Measurements from ENCODE around the gene CDC14A. TPM values are rescaled to one million over a fixed set of nuclear protein-coding genes. Genes with fewer than 3 reads are reported as not detected.

Gene CDC14A
- total and polyA plus RNA-seq, 2 of the 8 experiments (the other 6 are each of a cell fraction or from before 2014, with no cell fraction given), result 3.2 to 8.9 TPM

DNA sequence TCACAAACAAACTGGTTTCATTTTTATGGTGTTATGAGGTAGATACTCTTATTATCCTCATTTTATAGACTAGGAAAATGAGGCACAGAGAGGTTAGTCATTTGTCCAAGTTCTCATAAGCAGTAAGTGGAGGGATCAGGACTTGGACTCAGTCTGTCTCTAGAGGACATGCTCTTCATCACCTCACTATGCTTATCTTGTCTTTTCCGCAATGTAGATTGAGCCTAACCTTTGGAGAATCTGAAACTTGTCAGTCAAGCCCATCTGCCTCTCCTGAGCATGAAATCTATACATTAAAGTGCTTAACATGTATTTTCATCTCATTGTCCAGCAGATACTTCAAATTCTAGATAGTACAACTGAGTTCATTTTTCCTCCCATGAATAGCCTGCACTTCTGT, 11.8 kb upstream of the CDC14A start:
- no peaks in the 10 kb centered on the region for H3K79me2 ChIP-seq (ENCODE audit: control insufficient read depth in 1 of 2, insufficient read depth in 2 of 2, low read length in 2 of 2)
- 88% methylated on average over 1 of the region's 1 CpG; no CpG with 5 or more reads in 1 of the 2 experiments for whole genome bisulfite sequencing, 2 experiments (ENCODE audit: extremely low coverage in 1 of 2, insufficient coverage in 1 of 2, insufficient read length in 1 of 2, insufficient replicate concordance in 2 of 2, low coverage in 1 of 2, low lambda C conversion rate in 2 of 2, missing lambda C conversion rate in 1 of 2)
- no peaks in the 10 kb centered on the region for H3K9me3 ChIP-seq (ENCODE audit: insufficient read depth in 2 of 2, low read depth in 1 of 2, low read length in 1 of 2)
- ChIA-PET POLR2A (ENCODE audit: partially characterized antibody) (no interaction called here), CTCF (ENCODE audit: partially characterized antibody) (no interaction called here)
- H3K4ac ChIP-seq (replicated peaks; ENCODE audit: insufficient read length, low read depth, low read length), result no peak overlapping the region
- no peak overlapping the region for H3K27ac ChIP-seq (ENCODE audit: low read depth, low read length)
- no peak overlapping the region for H3K23ac ChIP-seq (ENCODE audit: insufficient read length)
- no peak overlapping the region for H3K9ac ChIP-seq (replicated peaks in 1 of 4; ENCODE audit: extremely low read depth in 1 of 4, low read depth in 3 of 4, low read length in 3 of 4)
- H3K36me3 ChIP-seq (ENCODE audit: control insufficient read depth in 2 of 4, insufficient read depth in 4 of 4, low read length in 3 of 4), result no peaks in the 10 kb centered on the region; a peak in 1 of 8 replicates
- H3K56ac ChIP-seq (replicated peaks; ENCODE audit: insufficient read length, low read depth, low read length), result no peak overlapping the region
- H3K4me2 ChIP-seq (ENCODE audit: insufficient read depth in 1 of 2, low read depth in 2 of 2, low read length in 2 of 2), result no peak overlapping the region
- H3K79me1 ChIP-seq (ENCODE audit: low read depth, low read length), result no peaks in the 10 kb centered on the region
- FAIRE-seq, result no peak
- H3K4me3 ChIP-seq (ENCODE audit: extremely low read depth in 1 of 4, insufficient read depth in 2 of 4, low read depth in 3 of 4, low read length in 4 of 4), result no peak overlapping the region
- H3K4me1 ChIP-seq (replicated peaks in 1 of 4; ENCODE audit: control insufficient read depth in 3 of 4, insufficient read depth in 4 of 4, low read length in 3 of 4), result peaks cover 0 to 4% (median under 1%) of the 10 kb centered on the region in 4 experiments; a peak in 2 of 7 replicates
- no peak overlapping the region for H4K8ac ChIP-seq (ENCODE audit: extremely low read depth, insufficient read depth, low read length)
- H2BK120ac ChIP-seq (replicated peaks; ENCODE audit: low read depth, low read length), result no peak overlapping the region
- H2BK15ac ChIP-seq (ENCODE audit: low read length), result no peak overlapping the region
- no peaks in the 10 kb centered on the region for H3K23me2 ChIP-seq (ENCODE audit: low read depth, low read length)
- H2BK5ac ChIP-seq (ENCODE audit: low read depth, low read length), result no peak overlapping the region
- H2AFZ ChIP-seq (ENCODE audit: low read length), result no peak overlapping the region
- H2BK12ac ChIP-seq (ENCODE audit: low read depth, low read length), result no peak overlapping the region
- H3K27me3 ChIP-seq (replicated peaks in 1 of 4; ENCODE audit: control insufficient read depth in 3 of 4, extremely low read depth in 1 of 4, insufficient read depth in 3 of 4, low read length in 3 of 4), result no peaks in the 10 kb centered on the region
- H2AK5ac ChIP-seq (ENCODE audit: low read depth, low read length), result no peak overlapping the region
- no peak overlapping the region for H4K91ac ChIP-seq (replicated peaks; ENCODE audit: insufficient read length, low read length)
- no peak overlapping the region for H4K5ac ChIP-seq (ENCODE audit: insufficient read length, low read depth, low read length)
- H3K14ac ChIP-seq (ENCODE audit: insufficient read length), result no peak overlapping the region
- H2BK20ac ChIP-seq (ENCODE audit: low read length), result no peak overlapping the region
- no peak for DNase-seq (ENCODE audit: low read depth in 1 of 2, low spot score in 2 of 2)
- H3K18ac ChIP-seq (ENCODE audit: extremely low read depth, low read length), result no peak overlapping the region
- H4K20me1 ChIP-seq (replicated peaks in 1 of 2; ENCODE audit: control insufficient read depth in 1 of 2, insufficient read depth in 2 of 2, low read length in 2 of 2), result no peaks in the 10 kb centered on the region
- TF ChIP-seq CEBPB (IDR thresholded peaks at IDR 0.05; ENCODE audit: low read depth, low read length) (no peak), RBBP5 (IDR thresholded peaks at IDR 0.05; ENCODE audit: borderline replicate concordance, low read depth, low read length) (no peak), SAP30 (IDR thresholded peaks at IDR 0.05; ENCODE audit: insufficient read depth, insufficient replicate concordance, low read length) (no peak), RFX5 (IDR thresholded peaks at IDR 0.05; ENCODE audit: borderline replicate concordance, low read depth, low read length) (no peak), ASH2L (IDR thresholded peaks at IDR 0.05; ENCODE audit: low read length) (no peak), KDM4A (IDR thresholded peaks at IDR 0.05; ENCODE audit: low read depth, low read length, severe bottlenecking) (no peak)

Data from H1 (cell line).